GM18951 (cell line): ENCODE data around the gene BRD1.

ENCODE experiments used
- POLR2A ChIP-seq: IDR thresholded peaks from 4 replicates; pipeline ENCODE4 v1.6.1; 2011; ENCODE audit warnings: mild to moderate bottlenecking; ENCODE audit not compliant: insufficient read length, insufficient read depth; ENCODE audit errors: extremely low read depth
- in situ Hi-C: fragments of 300-500 bp; cut with MboI; formaldehyde crosslinking; loops from one replicate; pipeline ENCODE4 v1.12.0; 2022; ENCODE audit warnings: low sequenced_read_pairs, mixed read lengths, inconsistent platforms; ENCODE audit not compliant: unreplicated experiment

Gene BRD1

GRCh38 chr22:49811020-49811791, 16.5 kb downstream of the BRD1 start:
- TF ChIP-seq POLR2A = no peak
- in situ Hi-C loops = no loop called here

- in situ Hi-C loops = no loop called here
- no peak for TF ChIP-seq POLR2A
Measured at GRCh38 chr22:49810363-49811019, 17.2 kb downstream of the BRD1 start.

GRCh38 chr22:49807780-49808708, 19.6 kb downstream of the BRD1 start:
- no peak for TF ChIP-seq POLR2A
- in situ Hi-C loops = no loop called here

- TF ChIP-seq POLR2A = no peak
- in situ Hi-C loops = no loop called here
Measured at GRCh38 chr22:49807129-49807528, 20.5 kb downstream of the BRD1 start.

GRCh38 chr22:49803737-49804375, 23.8 kb downstream of the BRD1 start:
- no peak for TF ChIP-seq POLR2A
- in situ Hi-C loops = no loop called here

- no peak for TF ChIP-seq POLR2A
- in situ Hi-C loops = no loop called here
Measured at GRCh38 chr22:49803134-49803533, 24.5 kb downstream of the BRD1 start.

DNA sequence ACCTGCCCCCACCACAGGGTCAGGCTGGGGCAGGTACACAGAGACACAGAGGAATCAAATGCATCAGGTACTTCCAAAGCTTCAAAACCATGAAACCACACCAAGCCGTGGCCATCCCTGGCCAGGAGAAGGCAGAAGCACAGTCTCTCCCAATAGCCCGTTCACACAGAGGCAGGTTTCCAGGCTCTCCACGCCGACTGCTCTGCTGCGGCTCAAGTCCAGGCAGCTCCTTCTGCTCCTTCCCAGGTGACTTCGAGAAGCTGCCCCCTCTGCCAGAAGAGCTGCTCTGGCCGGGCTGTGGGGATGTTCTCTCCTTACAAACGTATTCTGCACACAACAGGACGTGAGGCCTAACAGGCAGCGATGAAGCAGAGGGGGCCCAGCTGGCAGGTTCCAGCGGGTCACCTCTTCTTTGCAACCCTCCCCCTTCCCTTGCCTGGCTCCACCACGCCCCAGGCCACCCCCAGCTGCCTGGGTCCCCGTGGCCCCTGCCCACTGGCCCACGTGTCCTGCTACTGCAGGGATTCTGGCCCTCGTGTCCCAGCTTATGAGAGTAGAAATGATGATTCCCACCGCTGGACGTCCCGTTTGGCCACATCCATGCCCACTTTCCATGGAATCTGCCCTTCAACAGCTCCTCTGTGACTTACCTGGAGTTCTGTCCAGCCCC, 26.1 kb downstream of the BRD1 start:
- TF ChIP-seq POLR2A = no peak
- in situ Hi-C loops = no loop called here

DNA sequence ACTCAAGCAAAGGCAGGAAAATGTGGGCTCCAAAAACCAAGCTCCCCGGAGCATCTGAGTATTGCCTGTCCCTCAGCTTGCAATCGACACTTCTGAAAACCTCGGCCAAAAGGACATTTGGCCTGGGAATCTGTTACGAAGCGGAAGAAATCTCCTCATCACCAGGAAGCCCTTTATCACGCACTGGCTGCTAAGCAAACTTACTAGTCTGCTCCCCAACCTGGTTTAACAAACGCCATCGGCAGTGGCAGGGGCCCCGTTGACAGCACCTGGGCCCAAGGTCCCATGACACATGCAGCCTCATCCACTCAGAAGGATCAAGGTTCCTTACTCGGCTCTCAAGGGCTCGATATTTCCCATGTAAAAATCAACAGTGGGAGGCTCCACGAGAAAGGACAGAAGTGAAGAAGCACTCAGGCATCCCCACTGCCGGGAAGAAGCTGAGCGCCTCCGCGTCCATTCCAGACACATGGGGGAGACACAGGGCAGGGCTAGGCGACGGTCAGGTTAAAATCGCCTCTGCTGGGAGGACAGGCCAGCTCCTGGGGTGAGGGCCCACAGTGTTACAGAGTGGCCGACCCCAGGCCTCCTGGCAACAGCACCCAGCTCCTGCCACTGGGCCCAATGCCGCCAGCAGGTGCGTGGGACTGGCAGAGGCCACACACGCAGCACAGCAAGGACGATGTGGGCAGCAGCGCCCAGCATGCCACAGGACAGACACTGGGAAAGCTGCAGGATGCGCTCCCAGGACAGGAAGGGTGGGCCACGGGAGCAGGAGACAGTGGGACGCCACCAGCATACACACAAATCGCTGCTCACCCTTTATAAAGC, 27.1 kb downstream of the BRD1 start:
- TF ChIP-seq POLR2A = no peak
- in situ Hi-C loops = no loop called here

- no peak for TF ChIP-seq POLR2A
- in situ Hi-C loops = no loop called here
Measured at GRCh38 chr22:49799431-49800075, 28.1 kb downstream of the BRD1 start.

GRCh38 chr22:49798486-49799151, 29.1 kb downstream of the BRD1 start:
- in situ Hi-C loops = no loop called here
- no peak for TF ChIP-seq POLR2A

DNA sequence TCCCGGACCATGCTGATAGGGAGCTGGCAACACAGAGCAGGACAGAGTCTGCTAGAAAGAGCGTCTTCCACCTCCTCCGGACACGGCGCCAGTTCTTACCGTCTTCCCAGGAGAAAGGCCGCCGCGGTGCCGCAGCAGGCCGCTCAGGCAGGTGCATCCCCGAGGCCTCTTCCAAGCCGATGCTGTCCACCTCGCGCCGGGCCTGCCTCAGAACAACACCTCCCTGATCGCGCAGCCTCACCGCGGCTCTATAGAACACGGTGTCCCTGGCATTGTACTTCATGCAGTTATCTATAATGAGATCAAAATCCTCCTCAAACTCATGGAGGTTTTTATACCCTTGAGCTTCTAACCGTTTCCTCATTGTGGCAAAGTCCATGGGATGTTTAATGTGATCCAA, 30.0 kb downstream of the BRD1 start:
- TF ChIP-seq POLR2A = no peak
- in situ Hi-C loops = no loop called here
